Measurements from ENCODE around the gene NBL1. TPM values are rescaled to one million over a fixed set of nuclear protein-coding genes. Genes with fewer than 3 reads are reported as not detected.

NBL1 gene
- total RNA-seq, 1 donor from 2014 or later, result 10.5 TPM

DNA sequence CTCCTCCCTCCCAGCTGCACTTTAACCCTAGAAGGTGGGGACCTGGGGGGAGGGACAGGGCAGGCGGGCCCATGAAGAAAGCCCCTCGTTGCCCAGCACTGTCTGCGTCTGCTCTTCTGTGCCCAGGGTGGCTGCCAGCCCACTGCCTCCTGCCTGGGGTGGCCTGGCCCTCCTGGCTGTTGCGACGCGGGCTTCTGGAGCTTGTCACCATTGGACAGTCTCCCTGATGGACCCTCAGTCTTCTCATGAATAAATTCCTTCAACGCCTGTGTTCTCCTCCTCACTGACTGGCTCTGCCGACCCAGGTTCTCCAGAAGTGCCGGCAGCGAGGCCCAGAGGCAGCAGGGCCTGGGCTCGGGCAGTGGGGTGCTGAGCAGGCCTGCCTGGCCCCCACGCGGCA lies 14.1 kb downstream of the NBL1 start:
- H3K9me3 Mint-ChIP-seq (ENCODE audit: low read depth), result no peaks in the 10 kb centered on the region
- peaks cover 37% of the 10 kb centered on the region for H3K27me3 Mint-ChIP-seq
- H3K4me3 Mint-ChIP-seq (ENCODE audit: low read depth), result no peak overlapping the region
- H3K27ac Mint-ChIP-seq, result no peak overlapping the region
- TF ChIP-seq, protein P1, sequence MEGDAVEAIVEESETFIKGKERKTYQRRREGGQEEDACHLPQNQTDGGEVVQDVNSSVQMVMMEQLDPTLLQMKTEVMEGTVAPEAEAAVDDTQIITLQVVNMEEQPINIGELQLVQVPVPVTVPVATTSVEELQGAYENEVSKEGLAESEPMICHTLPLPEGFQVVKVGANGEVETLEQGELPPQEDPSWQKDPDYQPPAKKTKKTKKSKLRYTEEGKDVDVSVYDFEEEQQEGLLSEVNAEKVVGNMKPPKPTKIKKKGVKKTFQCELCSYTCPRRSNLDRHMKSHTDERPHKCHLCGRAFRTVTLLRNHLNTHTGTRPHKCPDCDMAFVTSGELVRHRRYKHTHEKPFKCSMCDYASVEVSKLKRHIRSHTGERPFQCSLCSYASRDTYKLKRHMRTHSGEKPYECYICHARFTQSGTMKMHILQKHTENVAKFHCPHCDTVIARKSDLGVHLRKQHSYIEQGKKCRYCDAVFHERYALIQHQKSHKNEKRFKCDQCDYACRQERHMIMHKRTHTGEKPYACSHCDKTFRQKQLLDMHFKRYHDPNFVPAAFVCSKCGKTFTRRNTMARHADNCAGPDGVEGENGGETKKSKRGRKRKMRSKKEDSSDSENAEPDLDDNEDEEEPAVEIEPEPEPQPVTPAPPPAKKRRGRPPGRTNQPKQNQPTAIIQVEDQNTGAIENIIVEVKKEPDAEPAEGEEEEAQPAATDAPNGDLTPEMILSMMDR (IDR thresholded peaks at IDR 0.05; ENCODE audit: unreplicated experiment), result no peak
- DNase-seq (ENCODE audit: low spot score, unreplicated experiment), result no peak
- H3K4me1 Mint-ChIP-seq (ENCODE audit: low read depth), result peaks cover 2% of the 10 kb centered on the region
- H3K36me3 Mint-ChIP-seq (ENCODE audit: insufficient read depth), result no peaks in the 10 kb centered on the region

DNA sequence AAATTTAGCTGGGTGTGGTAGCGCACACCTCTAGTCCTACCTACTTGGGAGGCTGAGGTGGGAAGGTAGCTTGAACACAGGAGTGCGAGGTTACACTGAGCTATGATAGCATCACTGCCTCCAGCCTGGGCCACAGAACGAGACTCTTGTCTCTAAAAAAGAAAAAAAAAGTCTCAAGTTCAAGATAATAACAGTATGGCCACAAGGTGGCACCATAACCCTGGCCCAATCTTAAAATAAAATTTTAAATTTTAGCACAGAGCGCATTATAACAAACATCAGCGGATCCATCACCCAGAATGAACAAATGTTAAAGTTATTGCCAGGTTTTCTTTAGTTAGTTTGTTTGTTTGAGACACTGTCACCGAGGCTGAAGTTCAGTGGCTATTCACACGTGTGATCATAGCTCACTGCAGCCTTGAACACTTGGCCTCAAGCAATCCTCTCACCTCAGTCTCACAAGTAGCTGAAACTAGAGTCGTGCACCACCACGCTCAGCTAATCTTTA lies 17.7 kb downstream of the NBL1 start:
- Mint-ChIP-seq H3K4me3 (ENCODE audit: low read depth) (no peak overlapping the region), H3K27me3 (peaks cover 59% of the 10 kb centered on the region)
- TF ChIP-seq, protein P1 (IDR thresholded peaks at IDR 0.05; ENCODE audit: unreplicated experiment), result peak; percentile 84

DNA sequence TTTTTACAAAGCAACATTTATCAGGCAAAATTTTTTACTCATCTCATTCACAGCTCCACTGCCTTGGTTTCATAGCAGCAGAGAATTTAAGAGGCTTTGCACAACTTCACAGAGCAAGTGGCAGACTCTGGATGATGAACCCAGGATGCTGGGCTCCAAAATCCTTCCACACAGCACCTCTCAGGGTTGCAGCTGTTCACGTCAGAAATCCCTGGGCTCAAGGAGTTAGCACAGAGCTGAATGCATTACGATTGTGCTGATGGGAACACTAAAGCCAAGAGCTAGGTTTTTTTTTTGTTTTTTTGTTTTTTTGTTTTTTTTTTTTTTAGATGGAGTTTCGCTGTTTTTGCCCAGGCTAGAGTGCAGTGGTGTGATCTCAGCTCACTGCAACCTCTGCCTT lies 18.2 kb downstream of the NBL1 start:
- peaks cover 5% of the 10 kb centered on the region for H3K4me1 Mint-ChIP-seq (ENCODE audit: low read depth)
- no peaks in the 10 kb centered on the region for H3K36me3 Mint-ChIP-seq (ENCODE audit: insufficient read depth)
- no peaks in the 10 kb centered on the region for H3K9me3 Mint-ChIP-seq (ENCODE audit: low read depth)
- TF ChIP-seq, protein P1 (IDR thresholded peaks at IDR 0.05; ENCODE audit: unreplicated experiment), result no peak
- H3K27ac Mint-ChIP-seq, result no peak overlapping the region
- H3K27me3 Mint-ChIP-seq, result peaks cover 64% of the 10 kb centered on the region
- DNase-seq (ENCODE audit: low spot score, unreplicated experiment), result no peak
- H3K4me3 Mint-ChIP-seq (ENCODE audit: low read depth), result no peak overlapping the region

More for the DNA sequence above, 17.7 kb downstream of the NBL1 start:
- no peaks in the 10 kb centered on the region for H3K9me3 Mint-ChIP-seq (ENCODE audit: low read depth)
- DNase-seq (ENCODE audit: low spot score, unreplicated experiment), result no peak
- peaks cover 5% of the 10 kb centered on the region for H3K4me1 Mint-ChIP-seq (ENCODE audit: low read depth)
- no peak overlapping the region for H3K27ac Mint-ChIP-seq
- no peaks in the 10 kb centered on the region for H3K36me3 Mint-ChIP-seq (ENCODE audit: insufficient read depth)

DNA sequence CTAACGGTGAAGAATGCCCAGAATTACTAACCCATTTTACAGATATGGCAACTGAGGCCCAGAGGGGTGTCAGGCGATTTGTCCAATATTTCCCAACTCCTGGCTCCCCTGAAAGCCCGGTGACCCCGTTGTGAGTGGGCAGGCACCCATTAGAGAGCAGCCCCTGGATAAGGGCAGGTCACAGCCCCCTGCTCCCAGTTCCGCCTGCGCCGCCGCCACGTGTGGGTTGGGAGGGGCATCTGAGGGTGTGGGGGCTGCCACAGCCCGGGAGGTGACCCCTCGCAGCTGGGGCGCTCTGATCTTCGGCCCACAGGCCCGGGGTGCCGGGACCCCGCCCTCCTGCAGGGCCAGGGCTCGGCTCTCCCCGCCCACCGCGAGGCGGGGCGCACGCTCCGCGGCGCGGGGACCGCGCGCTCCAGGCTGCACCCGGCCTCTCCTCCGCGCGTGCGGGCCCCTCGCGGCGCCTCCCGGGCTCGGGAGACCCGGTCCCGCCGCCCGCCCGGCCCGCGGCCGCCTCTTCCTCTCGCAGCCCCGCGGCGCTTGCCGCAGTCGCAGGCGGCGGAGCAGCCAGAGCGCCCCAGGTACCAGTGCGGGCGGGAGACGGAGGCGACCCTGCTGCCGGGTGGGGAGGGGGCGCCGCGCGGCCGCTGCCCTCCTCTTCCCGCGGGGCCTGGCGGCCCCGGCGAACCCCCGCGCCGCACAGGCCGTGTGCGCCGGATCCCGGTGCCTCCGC lies 20.5 kb downstream of the NBL1 start, which contains the start of gene HTR6:
Gene HTR6, plus strand, starts transcription at position 423 of the 733 bp plus-strand sequence. CDS start 879 bp downstream, outside the sequence.
- H3K36me3 Mint-ChIP-seq (ENCODE audit: insufficient read depth), result no peaks in the 10 kb centered on the region
- H3K9me3 Mint-ChIP-seq (ENCODE audit: low read depth), result no peaks in the 10 kb centered on the region
- peaks cover 5% of the 10 kb centered on the region for H3K4me1 Mint-ChIP-seq (ENCODE audit: low read depth)
- no peak for DNase-seq (ENCODE audit: low spot score, unreplicated experiment)
- peak within 1 kb of the TSS; percentile 42 for H3K4me3 Mint-ChIP-seq (ENCODE audit: low read depth)
- peaks cover 85% of the 10 kb centered on the region for H3K27me3 Mint-ChIP-seq
- H3K27ac Mint-ChIP-seq, result no peak within 1 kb of the TSS
- TF ChIP-seq, protein P1 (IDR thresholded peaks at IDR 0.05; ENCODE audit: unreplicated experiment), result no peak

DNA sequence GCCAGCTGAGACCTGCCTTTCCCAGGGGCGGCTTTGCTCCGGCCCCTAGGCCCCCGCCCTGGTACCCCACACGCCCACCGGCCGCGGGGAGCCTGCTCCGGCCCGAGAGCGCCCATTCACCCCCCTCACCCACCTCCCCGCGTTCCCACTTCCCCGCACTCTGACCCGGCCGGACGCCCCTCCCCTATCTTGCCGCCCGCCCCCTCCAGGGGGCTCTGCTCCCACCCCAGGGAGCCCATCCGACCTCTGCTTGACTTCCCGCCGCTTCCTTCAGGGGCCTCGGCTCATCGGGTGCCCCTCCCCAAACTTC lies 21.0 kb downstream of the NBL1 start:
- Mint-ChIP-seq H3K27ac (no peak overlapping the region), H3K36me3 (ENCODE audit: insufficient read depth) (no peaks in the 10 kb centered on the region), H3K4me1 (ENCODE audit: low read depth) (peaks cover 4% of the 10 kb centered on the region), H3K27me3 (peaks cover 85% of the 10 kb centered on the region), H3K9me3 (ENCODE audit: low read depth) (no peaks in the 10 kb centered on the region), H3K4me3 (ENCODE audit: low read depth) (peak overlapping the region; percentile 42)
- DNase-seq (ENCODE audit: low spot score, unreplicated experiment), result no peak
- TF ChIP-seq, protein P1 (IDR thresholded peaks at IDR 0.05; ENCODE audit: unreplicated experiment), result no peak

All from progenitor cell of endocrine pancreas (in vitro differentiated cells).